ENCODE measurements around the gene IMP3. TPM values are rescaled to one million over a fixed set of nuclear protein-coding genes. Genes with fewer than 3 reads are reported as not detected.

The IMP3 gene
- total and polyA plus RNA-seq, 9 of the 15 experiments (the other 6 are each of a cell fraction or from before 2014, with no cell fraction given): 14.5 to 160 (median 74.4) TPM

DNA sequence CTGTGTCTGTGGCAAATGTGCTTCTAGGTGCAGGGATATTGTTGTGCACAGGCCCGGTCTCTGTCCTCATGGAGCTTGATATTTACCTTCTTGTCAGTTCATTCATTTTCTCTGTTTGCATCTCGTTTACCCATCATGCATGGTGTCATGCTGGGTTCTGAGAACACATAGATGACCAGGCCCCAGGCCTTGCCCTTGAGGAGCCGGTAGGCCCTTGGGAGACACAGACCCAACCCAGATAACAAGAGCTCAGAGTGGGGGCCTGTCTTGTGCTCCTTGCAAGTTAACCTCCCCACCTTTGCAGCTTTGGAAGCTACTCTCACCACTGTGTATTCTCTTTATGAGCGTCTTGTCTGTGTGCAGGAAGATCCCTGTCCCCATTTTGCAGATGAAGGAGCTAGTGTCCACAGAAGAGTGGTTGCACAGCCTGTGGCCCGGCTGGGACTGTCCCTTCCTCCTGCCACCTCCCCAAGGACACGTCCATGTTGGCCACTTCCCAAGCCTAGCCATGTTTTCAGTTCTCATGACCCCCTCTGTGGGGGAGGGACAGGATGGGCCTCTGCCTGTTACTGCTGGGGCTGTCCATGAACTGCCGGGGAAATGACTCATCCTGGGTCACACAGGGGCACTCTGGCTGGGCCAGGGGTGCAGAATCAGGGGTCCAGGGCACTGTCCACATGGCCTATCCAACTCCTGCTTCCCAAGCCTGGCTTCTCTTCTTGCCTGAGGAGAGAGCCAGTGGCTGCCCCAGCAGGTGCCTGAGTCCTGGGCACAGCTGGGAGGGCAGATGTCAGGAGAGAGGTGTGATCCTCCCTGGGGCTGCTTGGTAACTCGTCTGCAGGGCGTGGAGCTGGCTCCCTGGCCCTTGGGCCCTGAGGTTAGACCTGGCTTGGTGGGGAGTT lies 11.1 kb upstream of the IMP3 start (continued):
- TF ChIP-seq, protein P1, sequence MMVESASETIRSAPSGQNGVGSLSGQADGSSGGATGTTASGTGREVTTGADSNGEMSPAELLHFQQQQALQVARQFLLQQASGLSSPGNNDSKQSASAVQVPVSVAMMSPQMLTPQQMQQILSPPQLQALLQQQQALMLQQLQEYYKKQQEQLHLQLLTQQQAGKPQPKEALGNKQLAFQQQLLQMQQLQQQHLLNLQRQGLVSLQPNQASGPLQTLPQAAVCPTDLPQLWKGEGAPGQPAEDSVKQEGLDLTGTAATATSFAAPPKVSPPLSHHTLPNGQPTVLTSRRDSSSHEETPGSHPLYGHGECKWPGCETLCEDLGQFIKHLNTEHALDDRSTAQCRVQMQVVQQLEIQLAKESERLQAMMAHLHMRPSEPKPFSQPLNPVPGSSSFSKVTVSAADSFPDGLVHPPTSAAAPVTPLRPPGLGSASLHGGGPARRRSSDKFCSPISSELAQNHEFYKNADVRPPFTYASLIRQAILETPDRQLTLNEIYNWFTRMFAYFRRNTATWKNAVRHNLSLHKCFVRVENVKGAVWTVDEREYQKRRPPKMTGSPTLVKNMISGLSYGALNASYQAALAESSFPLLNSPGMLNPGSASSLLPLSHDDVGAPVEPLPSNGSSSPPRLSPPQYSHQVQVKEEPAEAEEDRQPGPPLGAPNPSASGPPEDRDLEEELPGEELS (CRISPR knock-in tag; IDR thresholded peaks at IDR 0.05; ENCODE audit: borderline replicate concordance): 0 out of 2 replicates have a peak, but pooled peaks have one; percentile 43
- TF ChIP-seq TAL1 (IDR thresholded peaks at IDR 0.05) (0 out of 2 replicates have a peak, but pooled peaks have one; percentile 8), RBM39 (optimal IDR thresholded peaks at IDR 0.05; ENCODE audit: low read depth, low read length) (peak; percentile 53), CBFA2T3 (IDR thresholded peaks at IDR 0.05) (peak; percentile 56), ZNF699 (CRISPR knock-in tag; IDR thresholded peaks at IDR 0.05; ENCODE audit: insufficient replicate concordance) (no peak), RBFOX2 (IDR thresholded peaks at IDR 0.05; ENCODE audit: low read depth, low read length) (peak; percentile 43; the same call in 1 of the 2 replicates), HEY1 (CRISPR knock-in tag; IDR thresholded peaks at IDR 0.05; ENCODE audit: borderline replicate concordance) (no peak), GATAD2A (IDR thresholded peaks at IDR 0.05) (peak; percentile 69), PHF8 (IDR thresholded peaks at IDR 0.05; ENCODE audit: borderline replicate concordance, low read length) (peak; percentile 18; the same call in 1 of the 2 replicates), HDAC1 (IDR thresholded peaks at IDR 0.05) (peak in 1 of 2 experiments; percentile 77; a peak in 2 of 4 replicates), EGR1 (conservative IDR thresholded peaks at IDR 0.05) (peak; percentile 49; the same call in 1 of the 2 replicates), ZNF175 (CRISPR knock-in tag; IDR thresholded peaks at IDR 0.05; ENCODE audit: low read depth) (peak; percentile 55; the same call in 1 of the 2 replicates), EP300 (IDR thresholded peaks at IDR 0.05; ENCODE audit: low read length) (peak; percentile 81), FOXK2 (conservative IDR thresholded peaks at IDR 0.05 in 1 of 2, IDR thresholded peaks at IDR 0.05 in 1 of 2; ENCODE audit: low read depth in 2 of 2) (peak; percentile 47 to 81), ETV5 (CRISPR knock-in tag; IDR thresholded peaks at IDR 0.05; ENCODE audit: low read depth) (peak; percentile 92), MTA3 (IDR thresholded peaks at IDR 0.05; ENCODE audit: borderline replicate concordance) (peak; percentile 74; the same call in 1 of the 2 replicates)
- TF ChIP-seq, protein P2, sequence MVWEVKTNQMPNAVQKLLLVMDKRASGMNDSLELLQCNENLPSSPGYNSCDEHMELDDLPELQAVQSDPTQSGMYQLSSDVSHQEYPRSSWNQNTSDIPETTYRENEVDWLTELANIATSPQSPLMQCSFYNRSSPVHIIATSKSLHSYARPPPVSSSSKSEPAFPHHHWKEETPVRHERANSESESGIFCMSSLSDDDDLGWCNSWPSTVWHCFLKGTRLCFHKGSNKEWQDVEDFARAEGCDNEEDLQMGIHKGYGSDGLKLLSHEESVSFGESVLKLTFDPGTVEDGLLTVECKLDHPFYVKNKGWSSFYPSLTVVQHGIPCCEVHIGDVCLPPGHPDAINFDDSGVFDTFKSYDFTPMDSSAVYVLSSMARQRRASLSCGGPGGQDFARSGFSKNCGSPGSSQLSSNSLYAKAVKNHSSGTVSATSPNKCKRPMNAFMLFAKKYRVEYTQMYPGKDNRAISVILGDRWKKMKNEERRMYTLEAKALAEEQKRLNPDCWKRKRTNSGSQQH (CRISPR knock-in tag; IDR thresholded peaks at IDR 0.05): no peak
- TF ChIP-seq, protein P3, sequence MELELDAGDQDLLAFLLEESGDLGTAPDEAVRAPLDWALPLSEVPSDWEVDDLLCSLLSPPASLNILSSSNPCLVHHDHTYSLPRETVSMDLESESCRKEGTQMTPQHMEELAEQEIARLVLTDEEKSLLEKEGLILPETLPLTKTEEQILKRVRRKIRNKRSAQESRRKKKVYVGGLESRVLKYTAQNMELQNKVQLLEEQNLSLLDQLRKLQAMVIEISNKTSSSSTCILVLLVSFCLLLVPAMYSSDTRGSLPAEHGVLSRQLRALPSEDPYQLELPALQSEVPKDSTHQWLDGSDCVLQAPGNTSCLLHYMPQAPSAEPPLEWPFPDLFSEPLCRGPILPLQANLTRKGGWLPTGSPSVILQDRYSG (tag; conservative IDR thresholded peaks at IDR 0.05; ENCODE audit: low read depth): no peak
- TF ChIP-seq, protein P4, sequence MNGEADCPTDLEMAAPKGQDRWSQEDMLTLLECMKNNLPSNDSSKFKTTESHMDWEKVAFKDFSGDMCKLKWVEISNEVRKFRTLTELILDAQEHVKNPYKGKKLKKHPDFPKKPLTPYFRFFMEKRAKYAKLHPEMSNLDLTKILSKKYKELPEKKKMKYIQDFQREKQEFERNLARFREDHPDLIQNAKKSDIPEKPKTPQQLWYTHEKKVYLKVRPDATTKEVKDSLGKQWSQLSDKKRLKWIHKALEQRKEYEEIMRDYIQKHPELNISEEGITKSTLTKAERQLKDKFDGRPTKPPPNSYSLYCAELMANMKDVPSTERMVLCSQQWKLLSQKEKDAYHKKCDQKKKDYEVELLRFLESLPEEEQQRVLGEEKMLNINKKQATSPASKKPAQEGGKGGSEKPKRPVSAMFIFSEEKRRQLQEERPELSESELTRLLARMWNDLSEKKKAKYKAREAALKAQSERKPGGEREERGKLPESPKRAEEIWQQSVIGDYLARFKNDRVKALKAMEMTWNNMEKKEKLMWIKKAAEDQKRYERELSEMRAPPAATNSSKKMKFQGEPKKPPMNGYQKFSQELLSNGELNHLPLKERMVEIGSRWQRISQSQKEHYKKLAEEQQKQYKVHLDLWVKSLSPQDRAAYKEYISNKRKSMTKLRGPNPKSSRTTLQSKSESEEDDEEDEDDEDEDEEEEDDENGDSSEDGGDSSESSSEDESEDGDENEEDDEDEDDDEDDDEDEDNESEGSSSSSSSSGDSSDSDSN (IDR thresholded peaks at IDR 0.05; ENCODE audit: borderline replicate concordance in 1 of 2, low read depth in 2 of 2, low read length in 2 of 2): peak; percentile 27 to 79; a peak in 1 of 4 replicates
